ENCODE results near the gene SHPK.

Gene SHPK

GRCh38 chr17:3626831-3627768, 8.9 kb downstream of the SHPK start:
- no peak for FAIRE-seq

GRCh38 chr17:3622977-3623594, 13.0 kb downstream of the SHPK start:
- no peak for FAIRE-seq

GRCh38 chr17:3621146-3621720, 14.8 kb downstream of the SHPK start:
- no peak for FAIRE-seq

GRCh38 chr17:3615160-3615870, 20.7 kb downstream of the SHPK start:
- no peak for FAIRE-seq

GRCh38 chr17:3613124-3613523, 22.9 kb downstream of the SHPK start:
- no peak for FAIRE-seq

GRCh38 chr17:3610523-3610922, 25.5 kb downstream of the SHPK start:
- no peak for FAIRE-seq

GRCh38 chr17:3609689-3610088, 26.4 kb downstream of the SHPK start:
- FAIRE-seq = no peak

GRCh38 chr17:3603870-3604259, 32.2 kb downstream of the SHPK start:
- no peak for FAIRE-seq

- no peak for FAIRE-seq
Measured at GRCh38 chr17:3603119-3603869, 32.8 kb downstream of the SHPK start.

- no peak for FAIRE-seq
Measured at GRCh38 chr17:3602499-3602898, 33.6 kb downstream of the SHPK start.

GRCh38 chr17:3600529-3601205, 35.4 kb downstream of the SHPK start:
- no peak for FAIRE-seq

- no peak for FAIRE-seq
Measured at GRCh38 chr17:3598078-3598477, 38.0 kb downstream of the SHPK start.

GRCh38 chr17:3596804-3597464, 39.1 kb downstream of the SHPK start:
- FAIRE-seq = no peak

GRCh38 chr17:3594976-3595375, 41.1 kb downstream of the SHPK start:
- FAIRE-seq = no peak

- FAIRE-seq = no peak
Measured at GRCh38 chr17:3594051-3594800, 41.8 kb downstream of the SHPK start.

- no peak for FAIRE-seq
Measured at GRCh38 chr17:3593384-3593783, 42.7 kb downstream of the SHPK start.

GRCh38 chr17:3592216-3592860, 43.7 kb downstream of the SHPK start:
- no peak for FAIRE-seq

GRCh38 chr17:3590768-3591167, 45.3 kb downstream of the SHPK start:
- no peak for FAIRE-seq

- no peak for FAIRE-seq
Measured at GRCh38 chr17:3590231-3590630, 45.8 kb downstream of the SHPK start.

GRCh38 chr17:3589784-3590183, 46.3 kb downstream of the SHPK start:
- no peak for FAIRE-seq
